Mammary epithelial cell (primary cell): ENCODE measurements around the gene SYNE3.

Experiments used
- CTCF ChIP-seq, 2 donors: IDR thresholded peaks in 1 of 2; conservative IDR thresholded peaks in 1 of 2; 2 replicates each; pipeline ENCODE4 v1.5.1; 2011 to 2012; ENCODE audit warnings: inconsistent platforms in 2 of 2, low read length in 2 of 2, mild to moderate bottlenecking in 2 of 2, control low read depth in 1 of 2, low read depth in 1 of 2; ENCODE audit not compliant: insufficient read depth in 1 of 2; ENCODE audit errors: extremely low read depth in 1 of 2
- EZH2 ChIP-seq: IDR thresholded peaks from 2 replicates; pipeline ENCODE4 v1.6.1; 2012; ENCODE audit warnings: low read length, inconsistent platforms, borderline replicate concordance

- TF ChIP-seq EZH2 (no peak), CTCF (conservative IDR thresholded peaks at IDR 0.05 in 1 of 2, IDR thresholded peaks at IDR 0.05 in 1 of 2; ENCODE audit: extremely low read depth in 1 of 2, insufficient read depth in 1 of 2, low read depth in 1 of 2, low read length in 2 of 2) (no peak)
Measured at GRCh38 chr14:95545515-95546168, 29.2 kb upstream of the SYNE3 start.
